Measurements from ENCODE around the gene RNASE13.

Gene RNASE13

DNA sequence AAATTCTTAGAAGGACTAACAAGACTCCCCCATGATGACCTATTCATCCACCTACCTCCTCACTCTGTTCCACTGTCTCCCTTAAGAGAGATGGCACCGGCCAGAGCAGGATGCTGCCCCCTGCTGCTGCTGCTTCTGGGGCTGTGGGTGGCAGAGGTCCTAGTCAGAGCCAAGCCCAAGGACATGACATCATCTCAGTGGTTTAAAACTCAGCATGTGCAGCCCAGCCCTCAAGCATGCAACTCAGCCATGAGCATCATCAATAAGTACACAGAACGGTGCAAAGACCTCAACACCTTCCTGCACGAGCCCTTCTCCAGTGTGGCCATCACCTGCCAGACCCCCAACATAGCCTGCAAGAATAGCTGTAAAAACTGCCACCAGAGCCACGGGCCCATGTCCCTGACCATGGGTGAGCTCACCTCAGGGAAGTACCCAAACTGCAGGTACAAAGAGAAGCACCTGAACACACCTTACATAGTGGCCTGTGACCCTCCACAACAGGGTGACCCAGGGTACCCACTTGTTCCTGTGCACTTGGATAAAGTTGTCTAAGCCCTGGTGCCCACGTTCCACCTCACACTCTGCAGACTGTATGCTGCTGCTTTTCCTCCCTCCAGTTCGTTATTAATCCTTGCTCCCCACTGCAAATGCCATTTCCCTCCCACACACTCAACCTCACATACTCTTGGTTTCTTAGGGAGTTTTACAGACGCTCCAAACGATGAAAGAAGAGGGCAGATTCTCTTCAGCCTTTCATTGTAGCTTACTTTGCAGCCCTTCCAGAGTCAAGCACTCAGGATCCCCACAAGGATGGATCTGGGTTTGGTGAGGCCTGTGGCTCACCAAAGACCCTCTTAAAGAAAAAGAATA lies 23.4 kb upstream of the RNASE13 start, which contains the start of gene RNASE8:
TSS of gene RNASE8 (plus strand) at position 20 of the 873 bp plus-strand sequence. CDS start at position 91, 71 bp downstream.
- TF ChIP-seq, protein P1, sequence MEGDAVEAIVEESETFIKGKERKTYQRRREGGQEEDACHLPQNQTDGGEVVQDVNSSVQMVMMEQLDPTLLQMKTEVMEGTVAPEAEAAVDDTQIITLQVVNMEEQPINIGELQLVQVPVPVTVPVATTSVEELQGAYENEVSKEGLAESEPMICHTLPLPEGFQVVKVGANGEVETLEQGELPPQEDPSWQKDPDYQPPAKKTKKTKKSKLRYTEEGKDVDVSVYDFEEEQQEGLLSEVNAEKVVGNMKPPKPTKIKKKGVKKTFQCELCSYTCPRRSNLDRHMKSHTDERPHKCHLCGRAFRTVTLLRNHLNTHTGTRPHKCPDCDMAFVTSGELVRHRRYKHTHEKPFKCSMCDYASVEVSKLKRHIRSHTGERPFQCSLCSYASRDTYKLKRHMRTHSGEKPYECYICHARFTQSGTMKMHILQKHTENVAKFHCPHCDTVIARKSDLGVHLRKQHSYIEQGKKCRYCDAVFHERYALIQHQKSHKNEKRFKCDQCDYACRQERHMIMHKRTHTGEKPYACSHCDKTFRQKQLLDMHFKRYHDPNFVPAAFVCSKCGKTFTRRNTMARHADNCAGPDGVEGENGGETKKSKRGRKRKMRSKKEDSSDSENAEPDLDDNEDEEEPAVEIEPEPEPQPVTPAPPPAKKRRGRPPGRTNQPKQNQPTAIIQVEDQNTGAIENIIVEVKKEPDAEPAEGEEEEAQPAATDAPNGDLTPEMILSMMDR (IDR thresholded peaks at IDR 0.05; ENCODE audit: borderline replicate concordance, control extremely low read depth, extremely low read depth, insufficient read depth, missing control alignments) = no peak
- in situ Hi-C loops (cut with MboI; ENCODE audit: low sequenced_read_pairs, unreplicated experiment) = no loop called here
- DNase-seq (ENCODE audit: low spot score) = no peak

DNA sequence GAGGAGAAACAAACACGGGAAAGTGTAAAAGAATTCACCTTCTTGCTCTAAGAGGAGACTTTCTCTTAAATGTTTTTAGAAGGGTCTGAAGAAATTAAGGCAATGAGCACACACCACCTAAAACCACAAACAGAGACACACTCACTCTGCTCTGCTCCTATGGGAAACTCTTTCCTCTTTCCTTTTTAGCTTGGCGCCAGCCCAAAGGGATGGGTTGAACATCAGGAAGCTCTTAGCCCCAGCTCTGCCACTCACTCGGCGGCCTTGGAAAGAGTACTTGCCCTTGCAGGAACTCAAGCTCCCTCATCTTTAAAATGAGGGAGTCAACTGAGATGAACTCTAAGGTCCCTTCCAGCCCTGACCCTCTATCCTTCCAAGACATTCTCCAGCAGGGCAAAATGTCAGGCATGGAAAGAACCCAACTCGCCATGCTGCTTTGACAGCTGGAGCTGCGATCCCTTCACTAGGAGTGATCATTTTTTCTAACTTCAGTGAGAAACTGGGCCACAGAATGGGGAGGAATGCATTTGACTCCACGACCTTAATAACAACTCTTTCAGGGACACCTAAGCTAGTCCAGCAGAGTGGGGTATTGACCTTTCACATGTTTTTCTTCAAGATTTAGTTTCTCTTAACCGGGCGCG lies 22.0 kb upstream of the RNASE13 start:
- in situ Hi-C loops (cut with MboI; ENCODE audit: low sequenced_read_pairs, unreplicated experiment) = no loop called here

GRCh38 chr14:21055432-21056117 lies 21.0 kb upstream of the RNASE13 start:
- no peak for DNase-seq (ENCODE audit: low spot score)
- TF ChIP-seq, protein P1 (IDR thresholded peaks at IDR 0.05; ENCODE audit: borderline replicate concordance, control extremely low read depth, extremely low read depth, insufficient read depth, missing control alignments) = no peak
- in situ Hi-C loops (cut with MboI; ENCODE audit: low sequenced_read_pairs, unreplicated experiment) = no loop called here

More for the DNA sequence above, 22.0 kb upstream of the RNASE13 start:
- TF ChIP-seq, protein P1 (IDR thresholded peaks at IDR 0.05; ENCODE audit: borderline replicate concordance, control extremely low read depth, extremely low read depth, insufficient read depth, missing control alignments) = no peak
- no peak for DNase-seq (ENCODE audit: low spot score)

DNA sequence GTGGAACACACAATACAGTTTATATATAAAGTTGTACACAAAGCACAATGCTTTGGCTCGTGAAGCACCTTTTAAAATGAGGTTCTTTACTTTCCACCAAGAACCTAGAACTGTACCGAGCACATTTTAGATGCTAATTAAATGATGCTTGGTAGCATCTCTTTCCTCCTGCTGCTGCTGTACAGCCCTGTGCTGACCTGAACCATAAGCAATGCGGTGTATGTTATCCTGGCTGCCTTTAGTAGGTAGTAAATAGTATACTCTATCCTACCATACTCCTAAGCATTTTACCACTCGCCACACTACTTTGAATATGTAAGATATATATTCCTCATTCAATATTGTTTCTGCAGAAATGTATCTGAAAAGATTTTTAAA lies 20.1 kb upstream of the RNASE13 start:
- DNase-seq (ENCODE audit: low spot score) = no peak
- TF ChIP-seq, protein P1 (IDR thresholded peaks at IDR 0.05; ENCODE audit: borderline replicate concordance, control extremely low read depth, extremely low read depth, insufficient read depth, missing control alignments) = no peak
- in situ Hi-C loops (cut with MboI; ENCODE audit: low sequenced_read_pairs, unreplicated experiment) = no loop called here

- in situ Hi-C loops (cut with MboI; ENCODE audit: low sequenced_read_pairs, unreplicated experiment) = no loop called here
- no peak for DNase-seq (ENCODE audit: low spot score)
These were observed 19.6 kb upstream of the RNASE13 start for GRCh38 chr14:21054123-21054767.

More at GRCh38 chr14:21054123-21054767, 19.6 kb upstream of the RNASE13 start:
- TF ChIP-seq, protein P1 (IDR thresholded peaks at IDR 0.05; ENCODE audit: borderline replicate concordance, control extremely low read depth, extremely low read depth, insufficient read depth, missing control alignments) = no peak

Data from GM13976 (cell line).